HepG2 (cell line): Measurements from ENCODE around the gene RNH1. TPM values are rescaled to one million over a fixed set of nuclear protein-coding genes. Genes with fewer than 3 reads are reported as not detected.

ENCODE experiments used
- KLF11 ChIP-seq: IDR thresholded peaks from 2 replicates; pipeline ENCODE4 v1.6.1; 2016; ENCODE audit warnings: missing compliant biosample characterization
- MYC ChIP-seq: sonication (generic); formaldehyde crosslinking; IDR thresholded peaks from 2 replicates; pipeline ENCODE4 v1.9.0; 2021; ENCODE audit warnings: missing genetic modification reagents, borderline replicate concordance
- PRPF4 ChIP-seq: fragments of 200-400 bp; formaldehyde crosslinking; IDR thresholded peaks from 2 replicates; pipeline ENCODE4 v1.6.1; 2016; ENCODE audit warnings: low read length, low read depth; ENCODE audit not compliant: poor library complexity, severe bottlenecking
- TAF15 ChIP-seq: fragments of 200-400 bp; formaldehyde crosslinking; IDR thresholded peaks from one replicate; pipeline ENCODE4 v1.6.1; 2018; ENCODE audit warnings: mild to moderate bottlenecking, low read depth, low read length; ENCODE audit not compliant: poor library complexity, severe bottlenecking
- ZBTB21 ChIP-seq: sonication (generic); formaldehyde crosslinking; IDR thresholded peaks from 2 replicates; pipeline ENCODE4 v1.4.0; 2020; ENCODE audit warnings: missing genetic modification reagents
- ZNF30 ChIP-seq: sonication (generic); formaldehyde crosslinking; IDR thresholded peaks from 2 replicates; pipeline ENCODE4 v1.5.0; 2020; ENCODE audit warnings: mild to moderate bottlenecking, missing genetic modification reagents
- ZNF350 ChIP-seq: sonication (generic); formaldehyde crosslinking; IDR thresholded peaks from 2 replicates; pipeline ENCODE4 v1.4.0; 2020; ENCODE audit warnings: mild to moderate bottlenecking, low read depth, missing genetic modification reagents, borderline replicate concordance
- ZNF468 ChIP-seq: sonication (generic); formaldehyde crosslinking; IDR thresholded peaks from 2 replicates; pipeline ENCODE4 v1.8.0; 2022; ENCODE audit warnings: mild to moderate bottlenecking, moderate library complexity, missing genetic modification reagents
- polyA plus RNA-seq, 8 experiments: library from polyadenylated mRNA; depleted of rRNA in 3 of 8; stranded (reverse) in 7 of 8; unstranded in 1 of 8; fragments of >200 nt; fragmentation: Illumina TruSeq in 4 of 8; extraction: Trizol in 4 of 8; gene quantifications; 2 replicates each; pipeline versions ENCODE4 v1.2.1 to v1.2.3, GENCODE V29; 2011 to 2016; ENCODE audit warnings: low read depth in 4 of 8, missing spikeins in 1 of 8, mixed read lengths in 1 of 8; ENCODE audit not compliant: insufficient read depth in 1 of 8
- total RNA-seq, 5 experiments: library from RNA; depleted of rRNA; stranded (reverse); fragments of >200 nt; fragmentation: Illumina TruSeq; extraction: Trizol; gene quantifications; 2 replicates each; pipeline ENCODE4 v1.2.3, GENCODE V29; 2016; ENCODE audit warnings: low read depth in 1 of 5
- TF ChIP-seq, protein P1 (sequence below): sonication (generic); formaldehyde crosslinking; IDR thresholded peaks from 2 replicates; pipeline ENCODE4 v1.4.0; 2020; ENCODE audit warnings: mild to moderate bottlenecking, missing genetic modification reagents
- TF ChIP-seq, protein P2 (sequence below): sonication (generic); formaldehyde crosslinking; IDR thresholded peaks from 2 replicates; pipeline ENCODE4 v1.4.0; 2020; ENCODE audit warnings: mild to moderate bottlenecking, missing genetic modification reagents, borderline replicate concordance
- TF ChIP-seq, protein P3 (sequence below): sonication (generic); formaldehyde crosslinking; IDR thresholded peaks from 2 replicates; pipeline ENCODE4 v1.5.1; 2020; ENCODE audit warnings: mild to moderate bottlenecking, missing genetic modification reagents, moderate library complexity
- TF ChIP-seq, protein P4 (sequence below): sonication (generic); formaldehyde crosslinking; IDR thresholded peaks from 2 replicates; pipeline ENCODE4 v1.4.0; 2020; ENCODE audit warnings: missing genetic modification reagents

Gene RNH1
- total and polyA plus RNA-seq, 2 of the 13 experiments (the other 11 are each of a cell fraction or from before 2014, with no cell fraction given) = 36.0 to 74.1 TPM

DNA sequence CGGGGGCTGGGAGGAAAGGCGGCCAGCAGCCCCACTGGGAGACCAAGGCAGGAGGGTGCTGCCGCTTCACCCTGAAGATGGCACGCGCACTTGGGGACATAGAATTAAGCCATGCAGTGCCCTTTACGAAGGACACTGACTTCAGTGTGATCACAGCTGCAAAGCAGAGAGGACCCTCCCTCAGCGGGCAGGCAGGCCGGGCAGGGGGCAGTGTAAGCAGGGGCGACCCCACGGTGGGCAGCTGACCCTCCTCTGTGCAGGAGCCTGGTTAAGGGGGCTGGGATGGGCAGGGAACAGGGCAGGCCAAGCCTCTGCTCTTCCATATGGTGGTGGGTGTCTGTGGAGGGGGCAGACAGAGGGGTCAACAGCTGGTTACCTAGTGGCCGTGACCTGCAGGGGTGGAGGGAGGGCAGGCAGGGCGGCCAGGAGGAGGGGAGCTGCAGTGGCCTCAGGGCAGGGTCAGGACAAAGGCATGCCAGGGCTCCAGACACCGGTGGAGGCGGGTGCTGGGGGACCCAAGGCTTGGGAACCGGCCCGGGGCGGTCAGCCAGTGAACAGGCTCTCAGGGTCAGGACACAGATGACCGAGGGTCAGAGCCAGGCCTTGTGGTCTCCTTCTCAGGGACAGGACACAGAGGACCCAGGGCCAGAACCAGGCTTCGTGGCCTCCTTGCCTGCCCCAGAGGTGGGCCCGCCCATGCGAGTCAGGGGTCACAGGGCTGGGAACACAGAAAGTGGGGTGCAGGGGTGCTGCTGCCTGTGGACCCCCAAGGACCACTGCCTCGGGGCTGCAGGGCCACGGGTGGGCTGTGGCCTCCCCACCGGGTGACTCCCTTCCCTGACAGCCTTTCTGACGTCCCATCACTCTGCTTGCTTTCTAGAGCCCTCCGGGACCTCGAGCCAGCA, 46.3 kb upstream of the RNH1 start (continued):
- TF ChIP-seq, protein P1, sequence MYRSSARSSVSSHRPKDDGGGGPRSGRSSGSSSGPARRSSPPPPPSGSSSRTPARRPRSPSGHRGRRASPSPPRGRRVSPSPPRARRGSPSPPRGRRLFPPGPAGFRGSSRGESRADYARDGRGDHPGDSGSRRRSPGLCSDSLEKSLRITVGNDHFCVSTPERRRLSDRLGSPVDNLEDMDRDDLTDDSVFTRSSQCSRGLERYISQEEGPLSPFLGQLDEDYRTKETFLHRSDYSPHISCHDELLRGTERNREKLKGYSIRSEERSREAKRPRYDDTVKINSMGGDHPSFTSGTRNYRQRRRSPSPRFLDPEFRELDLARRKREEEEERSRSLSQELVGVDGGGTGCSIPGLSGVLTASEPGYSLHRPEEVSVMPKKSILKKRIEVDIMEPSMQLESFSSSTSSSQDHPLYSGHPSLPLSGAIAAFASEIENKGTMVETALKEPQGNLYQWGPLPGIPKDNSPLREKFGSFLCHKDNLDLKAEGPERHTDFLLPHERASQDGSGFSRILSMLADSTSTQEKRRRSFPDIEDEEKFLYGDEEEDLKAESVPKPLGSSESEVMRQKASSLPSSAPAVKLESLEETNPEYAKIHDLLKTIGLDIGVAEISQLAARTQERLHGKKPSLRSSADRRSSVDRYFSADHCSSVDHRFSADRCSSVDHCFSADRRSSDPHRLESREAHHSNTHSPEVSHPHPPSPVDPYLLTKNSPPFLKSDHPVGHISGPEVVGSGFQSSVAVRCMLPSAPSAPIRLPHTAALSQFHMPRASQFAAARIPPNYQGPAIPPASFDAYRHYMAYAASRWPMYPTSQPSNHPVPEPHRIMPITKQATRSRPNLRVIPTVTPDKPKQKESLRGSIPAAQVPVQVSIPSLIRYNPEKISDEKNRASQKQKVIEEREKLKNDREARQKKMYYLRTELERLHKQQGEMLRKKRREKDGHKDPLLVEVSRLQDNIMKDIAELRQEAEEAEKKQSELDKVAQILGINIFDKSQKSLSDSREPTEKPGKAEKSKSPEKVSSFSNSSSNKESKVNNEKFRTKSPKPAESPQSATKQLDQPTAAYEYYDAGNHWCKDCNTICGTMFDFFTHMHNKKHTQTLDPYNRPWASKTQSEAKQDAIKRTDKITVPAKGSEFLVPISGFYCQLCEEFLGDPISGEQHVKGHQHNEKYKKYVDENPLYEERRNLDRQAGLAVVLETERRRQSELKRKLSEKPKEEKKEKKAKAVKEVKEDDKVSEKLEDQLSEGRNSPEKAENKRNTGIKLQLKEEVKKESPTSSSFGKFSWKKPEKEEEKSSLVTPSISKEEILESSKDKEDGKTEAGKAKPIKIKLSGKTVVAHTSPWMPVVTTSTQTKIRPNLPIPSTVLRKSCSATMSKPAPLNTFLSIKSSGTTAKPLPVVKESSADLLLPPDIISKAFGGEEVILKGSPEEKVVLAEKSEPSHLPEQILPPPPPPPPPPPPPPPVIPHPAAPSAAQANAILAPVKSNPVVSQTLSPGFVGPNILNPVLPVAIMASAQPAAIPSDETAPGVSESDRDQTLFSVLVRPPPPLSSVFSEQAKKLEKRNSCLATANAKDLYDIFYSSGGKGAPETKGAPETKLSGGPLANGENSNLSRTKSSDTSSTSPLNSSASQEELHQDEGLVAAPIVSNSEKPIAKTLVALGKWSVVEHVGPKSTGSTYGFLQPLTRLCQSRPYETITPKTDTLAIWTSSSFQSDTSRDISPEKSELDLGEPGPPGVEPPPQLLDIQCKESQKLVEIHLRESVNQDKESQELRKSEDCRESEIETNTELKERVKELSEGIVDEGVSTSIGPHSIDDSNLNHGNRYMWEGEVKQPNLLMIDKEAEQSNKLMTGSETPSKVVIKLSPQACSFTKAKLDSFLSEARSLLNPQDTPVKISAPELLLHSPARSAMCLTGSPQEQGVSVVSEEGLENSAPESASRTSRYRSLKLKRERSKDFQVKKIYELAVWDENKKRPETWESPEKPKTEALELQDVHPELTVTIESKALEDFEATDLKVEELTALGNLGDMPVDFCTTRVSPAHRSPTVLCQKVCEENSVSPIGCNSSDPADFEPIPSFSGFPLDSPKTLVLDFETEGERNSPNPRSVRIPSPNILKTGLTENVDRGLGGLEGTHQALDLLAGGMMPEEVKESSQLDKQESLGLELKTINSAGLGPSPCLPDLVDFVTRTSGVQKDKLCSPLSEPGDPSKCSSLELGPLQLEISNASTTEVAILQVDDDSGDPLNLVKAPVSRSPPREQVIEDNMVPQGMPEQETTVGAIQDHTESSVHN = no peak
- no peak for TF ChIP-seq TAF15
- TF ChIP-seq, protein P2, sequence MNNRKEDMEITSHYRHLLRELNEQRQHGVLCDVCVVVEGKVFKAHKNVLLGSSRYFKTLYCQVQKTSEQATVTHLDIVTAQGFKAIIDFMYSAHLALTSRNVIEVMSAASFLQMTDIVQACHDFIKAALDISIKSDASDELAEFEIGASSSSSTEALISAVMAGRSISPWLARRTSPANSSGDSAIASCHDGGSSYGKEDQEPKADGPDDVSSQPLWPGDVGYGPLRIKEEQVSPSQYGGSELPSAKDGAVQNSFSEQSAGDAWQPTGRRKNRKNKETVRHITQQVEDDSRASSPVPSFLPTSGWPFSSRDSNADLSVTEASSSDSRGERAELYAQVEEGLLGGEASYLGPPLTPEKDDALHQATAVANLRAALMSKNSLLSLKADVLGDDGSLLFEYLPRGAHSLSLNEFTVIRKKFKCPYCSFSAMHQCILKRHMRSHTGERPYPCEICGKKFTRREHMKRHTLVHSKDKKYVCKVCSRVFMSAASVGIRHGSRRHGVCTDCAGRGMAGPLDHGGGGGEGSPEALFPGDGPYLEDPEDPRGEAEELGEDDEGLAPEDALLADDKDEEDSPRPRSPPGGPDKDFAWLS (CRISPR knock-in tag) = no peak
- TF ChIP-seq, protein P3, sequence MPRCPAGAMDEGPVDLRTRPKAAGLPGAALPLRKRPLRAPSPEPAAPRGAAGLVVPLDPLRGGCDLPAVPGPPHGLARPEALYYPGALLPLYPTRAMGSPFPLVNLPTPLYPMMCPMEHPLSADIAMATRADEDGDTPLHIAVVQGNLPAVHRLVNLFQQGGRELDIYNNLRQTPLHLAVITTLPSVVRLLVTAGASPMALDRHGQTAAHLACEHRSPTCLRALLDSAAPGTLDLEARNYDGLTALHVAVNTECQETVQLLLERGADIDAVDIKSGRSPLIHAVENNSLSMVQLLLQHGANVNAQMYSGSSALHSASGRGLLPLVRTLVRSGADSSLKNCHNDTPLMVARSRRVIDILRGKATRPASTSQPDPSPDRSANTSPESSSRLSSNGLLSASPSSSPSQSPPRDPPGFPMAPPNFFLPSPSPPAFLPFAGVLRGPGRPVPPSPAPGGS (CRISPR knock-in tag) = no peak; the same call in 1 of the 2 replicates
- peak; percentile 19; the same call in 1 of the 2 replicates for TF ChIP-seq MYC
- no peak for TF ChIP-seq ZNF468 (CRISPR knock-in tag)
- TF ChIP-seq, protein P4, sequence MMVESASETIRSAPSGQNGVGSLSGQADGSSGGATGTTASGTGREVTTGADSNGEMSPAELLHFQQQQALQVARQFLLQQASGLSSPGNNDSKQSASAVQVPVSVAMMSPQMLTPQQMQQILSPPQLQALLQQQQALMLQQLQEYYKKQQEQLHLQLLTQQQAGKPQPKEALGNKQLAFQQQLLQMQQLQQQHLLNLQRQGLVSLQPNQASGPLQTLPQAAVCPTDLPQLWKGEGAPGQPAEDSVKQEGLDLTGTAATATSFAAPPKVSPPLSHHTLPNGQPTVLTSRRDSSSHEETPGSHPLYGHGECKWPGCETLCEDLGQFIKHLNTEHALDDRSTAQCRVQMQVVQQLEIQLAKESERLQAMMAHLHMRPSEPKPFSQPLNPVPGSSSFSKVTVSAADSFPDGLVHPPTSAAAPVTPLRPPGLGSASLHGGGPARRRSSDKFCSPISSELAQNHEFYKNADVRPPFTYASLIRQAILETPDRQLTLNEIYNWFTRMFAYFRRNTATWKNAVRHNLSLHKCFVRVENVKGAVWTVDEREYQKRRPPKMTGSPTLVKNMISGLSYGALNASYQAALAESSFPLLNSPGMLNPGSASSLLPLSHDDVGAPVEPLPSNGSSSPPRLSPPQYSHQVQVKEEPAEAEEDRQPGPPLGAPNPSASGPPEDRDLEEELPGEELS = no peak
- no peak for TF ChIP-seq ZNF350 (CRISPR knock-in tag)
- no peak for TF ChIP-seq PRPF4
- no peak for TF ChIP-seq ZNF30 (CRISPR knock-in tag)
- TF ChIP-seq ZBTB21 = no peak
- no peak for TF ChIP-seq KLF11 (CRISPR knock-in tag)
